A204.1 (cell line): Measurements from ENCODE around the gene SMIM35.

ENCODE experiments used
- FAIRE-seq: peaks from 2 replicates; lab custom pipeline; 2012; peaks lifted over from hg19 to GRCh38; lab: Jason Lieb, UNC

SMIM35 gene

DNA sequence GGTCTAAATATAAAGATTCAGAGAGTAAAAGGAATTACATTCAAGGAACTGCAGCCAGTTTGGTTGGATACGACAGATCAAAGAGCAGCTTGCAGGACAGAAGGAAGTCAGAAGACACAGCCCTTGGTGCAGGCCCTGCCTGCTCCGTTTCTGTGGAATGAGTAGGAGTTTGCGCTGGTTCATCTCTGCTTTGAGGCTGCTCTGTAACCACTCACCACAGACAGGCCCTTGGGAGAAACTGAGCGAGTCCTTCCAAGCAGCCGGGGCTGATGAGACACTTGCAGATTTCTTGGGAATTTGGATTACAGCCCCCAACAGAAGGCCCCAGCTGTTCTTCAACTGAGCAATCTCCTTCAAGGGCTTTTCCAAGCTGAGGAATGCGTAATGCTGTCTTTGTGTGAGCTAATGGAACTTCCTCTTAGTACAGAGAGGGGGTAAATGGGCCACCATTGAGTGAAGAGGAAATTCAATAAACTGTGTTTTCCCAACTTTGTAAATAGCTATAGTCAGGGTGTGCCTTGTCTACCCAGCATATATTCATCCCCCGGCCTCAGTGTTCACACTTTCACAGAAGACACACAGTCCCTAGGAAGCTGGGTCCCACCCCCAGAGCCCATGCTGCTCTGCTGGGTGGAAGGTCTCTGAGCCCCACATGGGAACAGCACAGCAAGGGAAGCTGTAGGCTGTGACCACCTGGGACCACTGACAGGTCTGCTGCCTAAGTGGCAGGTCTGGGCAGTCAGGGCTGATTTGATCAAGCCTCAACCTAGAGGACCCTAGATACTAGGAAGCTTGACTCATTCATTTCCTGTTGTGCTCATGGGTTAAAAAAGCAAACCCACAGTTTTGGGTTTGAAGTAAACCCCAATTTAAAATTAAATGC is 84.0 kb downstream of the SMIM35 start:
- FAIRE-seq = no peak

DNA sequence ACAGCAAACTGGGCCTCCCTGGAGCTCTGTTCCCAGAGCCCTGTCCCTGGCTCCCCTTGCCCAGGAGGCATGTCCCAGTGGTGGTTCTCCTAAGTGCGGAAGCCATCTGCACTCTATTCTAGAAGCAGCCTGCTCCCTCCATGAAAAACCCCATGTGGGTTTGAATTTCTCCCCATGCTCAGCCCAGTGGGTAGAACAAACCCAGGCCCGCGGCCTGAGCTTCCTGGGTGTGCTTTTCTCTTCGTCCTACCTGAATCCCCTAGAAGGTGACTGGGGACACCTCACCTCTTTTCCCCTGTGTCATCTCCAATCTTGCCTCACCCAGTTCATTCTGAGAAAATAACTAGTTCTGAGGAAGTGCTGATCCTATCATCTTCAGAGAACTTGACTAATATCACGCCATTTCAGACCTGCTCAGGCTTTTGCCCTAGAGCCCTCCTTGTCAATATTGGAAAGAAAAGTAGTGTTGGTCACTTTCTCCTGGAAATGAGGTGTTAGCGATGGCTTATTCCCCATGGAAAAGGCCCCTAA is 84.7 kb downstream of the SMIM35 start:
- FAIRE-seq = no peak

DNA sequence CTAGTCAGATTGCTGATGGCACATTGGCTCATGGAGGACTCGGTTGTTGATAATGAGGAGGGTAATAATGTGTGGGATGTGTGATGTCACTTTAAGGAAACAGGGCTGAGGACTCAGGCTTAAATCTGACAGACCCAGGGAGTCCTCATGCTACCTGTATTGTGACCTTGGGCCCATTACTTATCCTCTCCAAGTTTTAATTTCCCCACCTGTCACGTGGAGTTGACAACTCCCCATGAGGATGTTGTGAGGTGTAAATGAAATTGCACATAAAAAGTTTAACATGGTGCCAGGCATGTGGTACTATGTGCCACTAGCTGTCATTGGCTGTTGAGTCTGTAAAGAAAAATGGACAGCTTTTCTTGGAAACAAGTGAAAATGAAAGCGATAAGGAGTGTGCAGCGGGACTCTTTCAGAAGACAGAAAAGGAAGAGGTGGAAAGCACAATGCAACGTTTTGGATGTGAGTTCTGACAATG is 85.2 kb downstream of the SMIM35 start:
- no peak for FAIRE-seq

DNA sequence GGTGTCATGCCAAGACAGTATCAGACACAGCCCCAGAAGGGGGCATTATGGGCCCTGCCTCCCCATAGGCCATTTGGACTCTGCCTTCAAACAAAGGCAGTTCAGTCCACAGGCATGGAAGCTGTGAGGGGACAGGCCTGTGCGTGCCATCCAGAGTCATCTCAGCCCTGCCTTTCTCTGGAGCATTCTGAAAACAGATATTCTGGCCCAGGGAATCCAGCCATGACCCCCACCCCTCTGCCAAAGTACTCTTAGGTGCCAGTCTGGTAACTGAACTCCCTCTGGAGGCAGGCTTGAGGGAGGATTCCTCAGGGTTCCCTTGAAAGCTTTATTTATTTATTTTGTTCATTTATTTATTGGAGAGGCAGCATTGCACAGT is 85.9 kb downstream of the SMIM35 start:
- FAIRE-seq = no peak

DNA sequence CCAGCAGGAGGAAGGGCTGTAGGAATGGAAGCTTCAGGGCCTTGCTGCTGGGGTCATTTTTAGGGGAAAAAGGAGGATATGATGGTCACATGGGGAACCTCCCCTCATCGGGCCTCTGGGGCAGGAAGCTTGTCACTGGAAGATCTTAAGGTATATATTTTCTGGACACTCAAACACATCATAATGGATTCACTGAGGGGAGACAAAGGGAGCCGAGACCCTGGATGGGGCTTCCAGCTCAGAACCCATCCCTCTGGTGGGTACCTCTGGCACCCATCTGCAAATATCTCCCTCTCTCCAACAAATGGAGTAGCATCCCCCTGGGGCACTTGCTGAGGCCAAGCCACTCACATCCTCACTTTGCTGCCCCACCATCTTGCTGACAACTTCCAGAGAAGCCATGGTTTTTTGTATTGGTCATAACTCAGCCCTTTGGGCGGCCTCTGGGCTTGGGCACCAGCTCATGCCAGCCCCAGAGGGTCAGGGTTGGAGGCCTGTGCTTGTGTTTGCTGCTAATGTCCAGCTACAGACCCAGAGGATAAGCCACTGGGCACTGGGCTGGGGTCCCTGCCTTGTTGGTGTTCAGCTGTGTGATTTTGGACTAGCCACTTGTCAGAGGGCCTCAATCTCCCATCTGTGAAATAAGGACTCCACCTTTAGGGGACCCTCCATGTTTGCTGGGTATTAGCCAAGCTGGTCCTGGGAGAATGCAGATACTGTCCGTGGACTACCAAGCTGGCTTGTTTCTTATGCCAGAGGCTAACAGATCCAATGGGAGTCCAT is 86.5 kb downstream of the SMIM35 start:
- no peak for FAIRE-seq

DNA sequence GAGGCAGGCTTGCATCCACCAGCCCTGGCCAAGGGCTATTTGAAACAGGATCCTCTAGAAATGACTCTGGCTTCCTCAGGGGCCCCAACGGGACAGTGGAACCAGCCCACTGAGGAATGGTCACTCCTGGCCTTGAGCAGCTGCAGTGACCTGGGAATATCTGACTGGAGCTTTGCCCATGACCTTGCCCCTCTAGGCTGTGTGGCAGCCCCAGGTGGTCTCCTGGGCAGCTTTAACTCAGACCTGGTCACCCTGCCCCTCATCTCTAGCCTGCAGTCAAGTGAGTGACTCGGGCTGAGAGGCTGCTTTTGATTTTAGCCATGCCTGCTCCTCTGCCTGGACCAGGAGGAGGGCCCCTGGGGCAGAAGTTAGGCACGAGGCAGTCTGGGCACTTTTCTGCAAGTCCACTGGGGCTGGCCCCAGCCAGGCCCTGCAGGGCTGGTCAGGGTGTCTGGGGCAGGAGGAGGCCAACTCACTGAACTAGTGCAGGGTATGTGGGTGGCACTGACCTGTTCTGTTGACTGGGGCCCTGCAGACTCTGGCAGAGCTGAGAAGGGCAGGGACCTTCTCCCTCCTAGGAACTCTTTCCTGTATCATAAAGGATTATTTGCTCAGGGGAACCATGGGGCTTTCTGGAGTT is 87.3 kb downstream of the SMIM35 start:
- no peak for FAIRE-seq

DNA sequence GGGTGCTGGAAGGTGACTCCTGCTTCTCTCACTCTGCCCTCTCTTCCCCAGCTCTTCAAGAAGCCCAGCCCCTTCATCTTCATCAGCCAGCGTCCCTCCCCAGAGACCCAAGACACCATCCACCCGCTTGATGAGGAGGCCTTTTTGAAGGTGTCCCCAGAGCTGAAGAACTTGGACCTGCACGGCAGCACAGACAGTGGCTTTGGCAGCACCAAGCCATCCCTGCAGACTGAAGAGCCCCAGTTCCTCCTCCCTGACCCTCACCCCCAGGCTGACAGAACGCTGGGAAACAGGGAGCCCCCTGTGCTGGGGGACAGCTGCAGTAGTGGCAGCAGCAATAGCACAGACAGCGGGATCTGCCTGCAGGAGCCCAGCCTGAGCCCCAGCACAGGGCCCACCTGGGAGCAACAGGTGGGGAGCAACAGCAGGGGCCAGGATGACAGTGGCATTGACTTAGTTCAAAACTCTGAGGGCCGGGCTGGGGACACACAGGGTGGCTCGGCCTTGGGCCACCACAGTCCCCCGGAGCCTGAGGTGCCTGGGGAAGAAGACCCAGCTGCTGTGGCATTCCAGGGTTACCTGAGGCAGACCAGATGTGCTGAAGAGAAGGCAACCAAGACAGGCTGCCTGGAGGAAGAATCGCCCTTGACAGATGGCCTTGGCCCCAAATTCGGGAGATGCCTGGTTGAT is 88.0 kb downstream of the SMIM35 start:
- no peak for FAIRE-seq

DNA sequence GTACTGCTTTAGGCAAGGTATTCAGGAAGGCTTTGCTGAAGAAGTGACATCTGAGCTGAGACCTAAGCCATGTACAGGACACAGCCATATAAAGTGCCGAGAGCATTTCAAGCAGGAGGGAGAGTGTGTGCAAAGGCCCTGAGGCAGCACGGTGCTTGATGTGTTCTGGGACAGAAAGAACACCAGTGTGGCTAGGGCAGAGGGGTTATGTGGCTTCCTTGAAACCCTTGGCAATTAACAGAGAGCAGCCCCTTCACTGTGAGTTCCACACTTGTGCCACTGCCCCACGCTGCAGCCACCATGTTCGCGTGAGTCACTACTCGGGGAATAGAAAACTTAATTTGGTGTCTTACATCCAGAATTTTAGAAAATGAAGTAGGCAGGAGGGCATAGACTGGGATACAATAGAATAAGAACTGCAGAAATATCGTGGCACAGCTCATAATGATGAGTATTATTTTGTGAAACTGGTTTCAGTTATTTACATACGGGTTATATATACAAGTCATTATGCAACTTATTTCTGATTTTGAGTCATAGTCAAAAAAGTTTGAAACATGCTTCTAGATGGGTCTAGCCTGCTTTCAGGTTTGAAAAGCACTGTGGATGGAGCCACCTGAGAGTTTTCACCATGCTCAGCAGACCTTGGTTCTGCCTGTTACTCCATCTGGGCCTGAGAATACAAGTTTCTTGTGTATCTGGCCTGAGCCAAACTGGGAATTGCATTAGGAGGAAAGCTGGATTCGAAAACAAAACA is 88.8 kb downstream of the SMIM35 start:
- no peak for FAIRE-seq

DNA sequence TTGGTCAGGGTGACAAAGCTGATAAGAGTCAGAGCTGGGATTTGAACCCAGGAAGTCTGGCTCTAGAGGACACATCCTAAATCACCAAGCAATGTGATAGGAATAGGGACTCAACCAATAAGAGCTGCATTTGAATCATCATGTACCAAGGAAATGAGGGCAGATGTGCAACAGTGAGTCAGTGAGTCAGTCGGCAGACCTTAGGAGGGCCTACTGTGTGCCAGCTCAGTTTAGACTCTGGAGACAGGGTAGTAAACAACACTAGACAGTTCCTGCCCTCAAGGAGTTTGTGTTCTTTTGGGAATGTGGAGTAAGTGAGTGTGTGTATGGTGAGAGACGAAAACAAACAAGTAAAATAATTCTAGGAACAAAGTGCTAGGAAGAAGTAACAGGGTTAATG is 89.4 kb downstream of the SMIM35 start:
- no peak for FAIRE-seq

DNA sequence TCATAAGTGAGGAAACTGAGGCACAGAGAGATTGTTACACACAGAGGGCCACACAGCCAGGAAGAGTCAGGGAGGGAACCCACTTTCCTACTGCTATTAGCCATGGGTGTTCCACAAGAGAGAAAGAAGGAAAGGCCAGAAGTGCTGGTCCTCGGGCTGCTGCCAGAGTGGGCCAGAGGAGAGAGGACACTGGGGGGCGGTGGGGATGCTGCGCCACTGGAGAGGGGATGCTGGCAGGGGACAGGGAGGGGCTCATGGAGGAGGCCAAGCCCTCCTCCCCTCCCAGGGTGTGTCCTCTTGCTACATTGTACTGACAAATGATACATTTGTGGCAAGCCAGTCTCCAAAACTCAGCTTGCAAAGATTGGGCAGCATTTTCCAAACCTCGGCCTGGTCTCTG is 90.7 kb downstream of the SMIM35 start:
- no peak for FAIRE-seq

DNA sequence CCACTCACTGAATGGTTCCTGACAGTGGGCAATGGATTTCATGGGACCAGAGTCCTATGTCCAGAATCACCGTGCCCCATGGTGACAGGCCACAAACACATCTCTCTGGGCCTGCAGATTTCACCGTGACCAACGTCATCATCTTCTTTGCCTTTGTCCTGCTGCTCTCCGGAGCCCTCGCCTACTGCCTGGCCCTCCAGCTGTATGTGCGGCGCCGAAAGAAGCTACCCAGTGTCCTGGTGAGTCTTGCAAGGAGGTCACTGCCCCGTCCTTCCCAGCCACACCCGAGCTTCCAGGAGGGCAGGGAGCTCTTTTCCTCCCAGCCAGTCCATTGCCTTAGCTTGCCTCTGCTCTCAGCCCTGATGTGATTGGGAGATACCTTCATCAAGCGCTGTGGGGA is 91.3 kb downstream of the SMIM35 start:
- no peak for FAIRE-seq

DNA sequence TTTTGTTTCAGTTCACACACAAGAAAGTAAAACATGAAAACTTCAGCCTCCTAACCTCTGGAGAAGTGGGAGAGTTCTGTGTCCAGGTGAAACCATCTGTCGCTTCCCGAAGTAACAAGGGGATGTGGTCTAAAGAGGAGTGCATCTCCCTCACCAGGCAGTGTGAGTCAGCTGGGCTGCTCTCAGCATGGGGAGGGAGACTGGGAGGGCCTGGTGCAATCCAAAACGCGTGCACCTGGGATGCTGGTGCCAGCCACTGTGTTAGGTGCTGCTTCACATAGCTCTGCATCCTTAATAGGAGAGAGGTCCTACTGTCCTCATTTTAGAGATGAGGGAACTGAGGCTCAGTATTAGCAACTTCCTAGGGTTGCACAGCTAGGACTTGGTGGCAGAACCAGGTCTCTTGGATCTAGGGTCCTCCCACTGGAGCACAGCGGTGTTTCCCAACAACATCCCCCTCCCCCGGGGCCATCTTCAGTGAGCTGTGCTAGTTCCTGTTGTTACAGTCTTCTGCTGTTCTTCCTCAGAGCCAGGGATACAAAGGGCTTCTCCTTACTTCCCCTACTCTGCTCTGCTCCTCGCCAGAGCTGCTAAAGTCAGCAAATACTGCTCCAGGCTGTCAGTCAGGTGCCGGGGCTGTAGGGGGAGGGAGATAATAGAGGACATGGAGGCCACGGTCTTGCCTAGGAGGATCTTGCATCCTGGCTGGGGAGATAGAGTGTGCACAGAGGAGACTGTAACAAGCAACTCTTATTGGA is 92.6 kb downstream of the SMIM35 start:
- no peak for FAIRE-seq

DNA sequence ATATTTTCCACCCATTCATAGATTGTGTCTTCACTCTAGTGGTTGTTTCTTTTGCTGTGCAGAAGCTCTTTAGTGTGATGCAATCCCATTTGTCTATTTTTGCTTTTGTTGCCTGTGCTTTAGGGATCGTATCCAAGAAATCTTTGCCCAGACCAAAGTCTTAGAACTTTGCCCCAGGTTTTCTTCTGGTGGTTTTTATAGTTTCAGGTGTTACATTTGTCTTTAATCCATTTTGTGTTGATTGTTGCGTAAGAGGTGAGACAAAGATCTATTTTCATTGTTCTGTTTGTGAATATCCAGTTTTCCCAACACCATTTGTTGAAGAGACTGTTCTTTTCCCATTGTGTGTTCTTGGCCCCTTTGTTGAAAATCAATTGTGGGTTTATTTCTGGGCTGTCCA is 94.1 kb downstream of the SMIM35 start:
- no peak for FAIRE-seq

DNA sequence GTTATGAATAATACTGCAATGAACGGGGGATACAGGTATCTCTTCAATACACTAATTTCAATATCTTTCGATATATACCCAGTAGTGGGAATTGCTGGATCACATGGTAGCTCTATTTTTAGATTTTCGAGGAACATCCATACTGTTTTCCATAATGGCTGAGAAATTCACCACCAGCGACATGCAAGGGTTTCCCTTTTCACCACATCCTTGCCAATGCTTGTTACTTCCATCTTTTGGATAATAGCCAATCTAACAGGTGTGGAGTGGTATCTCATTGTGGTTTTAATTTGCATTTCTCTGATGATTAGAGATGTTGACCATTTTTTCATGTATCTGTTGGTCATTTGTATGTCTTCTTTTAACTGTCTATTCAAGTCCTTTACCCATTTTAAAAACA is 94.6 kb downstream of the SMIM35 start:
- no peak for FAIRE-seq

DNA sequence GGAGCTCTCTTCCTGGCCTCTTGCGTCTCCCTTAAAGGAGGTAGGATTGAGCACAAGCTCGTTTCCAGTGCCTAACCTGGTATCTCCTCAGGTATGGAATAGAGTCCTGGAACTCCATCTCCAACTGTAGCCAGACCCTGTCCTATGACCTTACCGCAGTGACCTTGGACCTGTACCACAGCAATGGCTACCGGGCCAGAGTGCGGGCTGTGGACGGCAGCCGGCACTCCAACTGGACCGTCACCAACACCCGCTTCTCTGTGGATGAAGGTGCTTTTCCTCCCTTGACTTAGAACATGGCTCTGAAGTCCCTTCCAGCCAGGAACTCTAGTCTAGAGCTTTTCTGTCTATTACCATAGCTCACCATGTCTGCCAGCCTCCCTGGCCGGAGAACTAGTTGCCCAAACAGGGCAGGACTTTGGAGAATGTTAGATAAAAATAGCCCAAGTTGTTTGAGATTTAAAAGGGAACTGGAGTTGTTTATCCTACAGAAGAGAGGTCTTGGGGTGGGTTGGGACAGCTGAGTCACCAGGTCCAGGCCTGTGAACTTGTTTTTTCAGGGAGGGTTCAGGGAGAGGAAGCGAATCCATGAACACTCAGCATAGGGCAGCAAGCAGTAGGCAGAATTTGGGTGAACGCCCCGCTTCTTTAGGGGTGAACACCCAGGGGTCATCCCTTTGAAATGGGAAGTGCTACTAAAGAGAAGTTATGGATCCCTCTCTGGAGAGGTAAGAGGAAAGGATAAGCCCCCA is 97.2 kb downstream of the SMIM35 start:
- FAIRE-seq = no peak

DNA sequence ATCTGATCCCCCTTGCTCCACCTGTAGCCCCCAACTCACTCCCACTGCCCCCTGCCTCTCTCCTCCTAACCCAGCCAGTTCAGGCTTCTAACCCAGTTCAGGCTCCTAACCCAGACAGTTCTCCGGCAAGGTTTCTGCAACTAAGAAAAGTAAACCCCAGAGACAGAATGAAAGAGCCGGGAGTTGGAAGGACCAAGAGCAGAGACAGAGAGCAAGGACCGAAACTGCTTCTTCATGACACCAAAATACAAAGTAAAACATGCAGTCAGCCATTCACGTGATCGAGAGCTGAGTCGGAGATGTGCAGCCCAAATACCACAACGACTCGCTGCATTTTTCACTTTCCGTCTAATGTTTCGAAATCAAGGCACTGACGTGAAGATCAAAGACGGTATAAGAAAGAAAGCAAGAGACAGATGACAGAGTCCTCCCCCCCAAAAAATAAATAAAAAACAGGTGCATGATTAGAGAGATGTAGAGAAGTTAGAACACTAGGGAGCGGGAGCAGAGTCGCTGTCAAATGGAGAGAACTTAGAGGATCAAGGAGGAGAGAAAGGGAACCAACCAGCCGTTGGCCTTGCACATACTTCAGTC is 99.7 kb downstream of the SMIM35 start:
- no peak for FAIRE-seq

DNA sequence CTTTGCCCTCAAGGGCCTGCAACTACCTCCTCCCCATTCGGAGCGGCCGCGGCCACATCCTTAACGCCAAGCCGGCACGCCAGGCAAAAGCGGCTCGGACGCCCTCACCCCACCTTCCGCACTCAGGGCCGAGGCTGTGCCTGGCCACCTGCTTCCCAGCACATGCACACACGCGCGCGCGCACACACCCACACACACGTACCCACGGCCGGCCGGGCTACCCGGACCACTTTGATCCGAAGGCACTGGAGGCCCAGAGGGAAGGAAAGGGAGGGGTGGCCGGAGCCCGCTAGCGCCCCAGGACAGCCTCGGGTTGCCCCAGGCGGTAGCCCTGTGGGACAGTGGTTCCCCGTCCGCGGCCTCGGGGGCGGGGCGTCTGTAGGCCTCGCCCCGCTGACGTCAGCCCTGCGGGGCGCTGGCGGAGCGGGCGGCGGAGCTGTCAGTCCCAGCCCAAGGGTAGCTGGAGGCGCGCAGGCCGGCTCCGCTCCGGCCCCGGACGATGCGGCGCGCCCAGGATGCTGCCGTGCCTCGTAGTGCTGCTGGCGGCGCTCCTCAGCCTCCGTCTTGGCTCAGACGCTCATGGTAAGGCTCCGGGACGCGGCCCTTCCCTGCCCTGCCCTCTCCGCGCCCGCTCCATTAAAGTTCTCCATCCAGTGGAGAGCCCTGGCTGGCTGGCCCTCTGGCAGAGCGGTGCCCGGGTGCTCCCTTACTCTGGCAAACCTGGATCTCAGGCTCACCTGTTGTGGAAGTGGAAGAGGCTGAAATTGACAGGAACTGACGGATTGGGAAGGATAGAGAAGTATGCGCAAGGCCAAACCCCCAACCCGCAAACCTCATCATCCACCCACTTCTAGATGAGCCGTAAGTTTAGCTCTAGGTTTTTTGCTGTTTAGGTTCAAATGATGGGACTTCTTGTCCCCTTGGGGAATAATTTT is 100.5 kb downstream of the SMIM35 start, which contains the start of gene IL10RA:
Gene IL10RA (plus strand): TSS at position 442 of the 935 bp plus-strand sequence. CDS start 74 bp downstream, at position 516.
- FAIRE-seq = no peak

DNA sequence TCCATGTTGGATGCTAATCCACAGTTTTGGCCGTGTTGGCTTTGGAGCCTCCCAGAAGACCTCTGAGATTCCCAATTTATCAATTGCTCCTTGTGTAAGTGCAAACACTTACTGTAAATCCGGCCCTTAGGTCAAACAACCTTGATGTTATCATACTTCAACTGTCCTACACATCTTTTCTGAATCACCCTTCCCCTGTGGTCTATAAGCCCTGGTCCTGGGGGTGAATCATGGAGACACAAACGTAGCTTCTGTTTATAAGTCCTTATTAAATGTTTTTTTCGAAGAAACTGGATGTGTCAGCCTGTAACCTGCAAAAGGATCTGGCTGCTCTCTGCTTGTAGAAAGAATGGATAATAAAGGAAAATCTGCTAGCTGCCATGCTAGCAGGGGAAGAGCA is 102.3 kb downstream of the SMIM35 start:
- no peak for FAIRE-seq
